CD4-positive, alpha-beta T cell treated with Interleukin-6 at 100 ng/mL for 8 hours (primary cell): ENCODE results near the gene MYH9.

Experiments used
- DNase-seq: peaks from one replicate; pipeline ENCODE4 v3.0.0-alpha.2; 2020; ENCODE audit warnings: mixed read lengths, low spot score

The MYH9 gene

GRCh38 chr22:36348760-36349159 is 39.0 kb downstream of the MYH9 start:
- no peak for DNase-seq

- no peak for DNase-seq
Measured at GRCh38 chr22:36347094-36347493, 40.7 kb downstream of the MYH9 start.

- DNase-seq, result no peak
Measured at GRCh38 chr22:36344106-36344827, 43.5 kb downstream of the MYH9 start.

- no peak for DNase-seq
Measured at GRCh38 chr22:36343720-36344105, 44.1 kb downstream of the MYH9 start.

- no peak for DNase-seq
Measured at GRCh38 chr22:36343070-36343719, 44.6 kb downstream of the MYH9 start.

GRCh38 chr22:36341640-36342041 is 46.1 kb downstream of the MYH9 start:
- DNase-seq, result no peak

- DNase-seq, result no peak
Measured at GRCh38 chr22:36340621-36341020, 47.1 kb downstream of the MYH9 start.

- no peak for DNase-seq
Measured at GRCh38 chr22:36339171-36340065, 48.3 kb downstream of the MYH9 start.

GRCh38 chr22:36337365-36338130 is 50.2 kb downstream of the MYH9 start:
- DNase-seq, result peak; percentile 29

GRCh38 chr22:36336246-36337182 is 51.3 kb downstream of the MYH9 start:
- DNase-seq, result no peak

GRCh38 chr22:36335621-36336020 is 52.1 kb downstream of the MYH9 start:
- peak; percentile 24 for DNase-seq

GRCh38 chr22:36334821-36335603 is 52.8 kb downstream of the MYH9 start:
- peak; percentile 28 for DNase-seq

GRCh38 chr22:36334081-36334820 is 53.5 kb downstream of the MYH9 start:
- peak; percentile 31 for DNase-seq

- DNase-seq, result no peak
Measured at GRCh38 chr22:36333644-36334043, 54.1 kb downstream of the MYH9 start.

- DNase-seq, result peak; percentile 70
Measured at GRCh38 chr22:36332623-36333332, 55.0 kb downstream of the MYH9 start.

- DNase-seq, result peak; percentile 70
Measured at GRCh38 chr22:36331912-36332622, 55.7 kb downstream of the MYH9 start.

- DNase-seq, result peak; percentile 85
Measured at GRCh38 chr22:36331306-36331911, 56.4 kb downstream of the MYH9 start.
